ENCODE measurements around the gene NOL7.

NOL7 gene

DNA sequence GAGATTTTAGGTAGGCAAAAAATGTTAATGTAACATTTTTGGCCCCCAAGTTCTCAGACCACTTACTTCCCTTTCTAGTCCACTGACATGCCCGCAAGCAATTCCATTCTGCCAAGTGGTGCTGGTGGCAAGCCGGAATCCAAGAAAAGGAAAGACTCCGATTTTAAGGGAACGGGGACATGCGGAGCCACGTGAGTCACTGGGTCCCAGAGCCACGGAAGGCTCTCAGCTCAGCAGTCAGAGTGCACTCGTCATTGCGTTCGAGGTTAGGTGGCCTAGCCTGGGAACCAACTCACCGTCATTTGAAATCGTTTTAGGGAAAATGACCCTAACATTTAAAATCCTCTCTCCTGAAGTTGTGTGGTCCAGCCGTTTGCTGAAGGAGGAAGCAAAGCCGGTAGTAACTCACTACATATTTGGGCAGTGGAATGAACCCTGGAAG lies 41.4 kb upstream of the NOL7 start:
- H3K4me3 ChIP-seq (replicated peaks; ENCODE audit: low read depth, low read length), result peak overlapping the region; percentile 78
- no peak for DNase-seq (ENCODE audit: extremely low read depth, low read depth)
- TF ChIP-seq, protein P1, sequence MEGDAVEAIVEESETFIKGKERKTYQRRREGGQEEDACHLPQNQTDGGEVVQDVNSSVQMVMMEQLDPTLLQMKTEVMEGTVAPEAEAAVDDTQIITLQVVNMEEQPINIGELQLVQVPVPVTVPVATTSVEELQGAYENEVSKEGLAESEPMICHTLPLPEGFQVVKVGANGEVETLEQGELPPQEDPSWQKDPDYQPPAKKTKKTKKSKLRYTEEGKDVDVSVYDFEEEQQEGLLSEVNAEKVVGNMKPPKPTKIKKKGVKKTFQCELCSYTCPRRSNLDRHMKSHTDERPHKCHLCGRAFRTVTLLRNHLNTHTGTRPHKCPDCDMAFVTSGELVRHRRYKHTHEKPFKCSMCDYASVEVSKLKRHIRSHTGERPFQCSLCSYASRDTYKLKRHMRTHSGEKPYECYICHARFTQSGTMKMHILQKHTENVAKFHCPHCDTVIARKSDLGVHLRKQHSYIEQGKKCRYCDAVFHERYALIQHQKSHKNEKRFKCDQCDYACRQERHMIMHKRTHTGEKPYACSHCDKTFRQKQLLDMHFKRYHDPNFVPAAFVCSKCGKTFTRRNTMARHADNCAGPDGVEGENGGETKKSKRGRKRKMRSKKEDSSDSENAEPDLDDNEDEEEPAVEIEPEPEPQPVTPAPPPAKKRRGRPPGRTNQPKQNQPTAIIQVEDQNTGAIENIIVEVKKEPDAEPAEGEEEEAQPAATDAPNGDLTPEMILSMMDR (IDR thresholded peaks at IDR 0.05; ENCODE audit: low read depth, low read length, missing control alignments), result no peak

DNA sequence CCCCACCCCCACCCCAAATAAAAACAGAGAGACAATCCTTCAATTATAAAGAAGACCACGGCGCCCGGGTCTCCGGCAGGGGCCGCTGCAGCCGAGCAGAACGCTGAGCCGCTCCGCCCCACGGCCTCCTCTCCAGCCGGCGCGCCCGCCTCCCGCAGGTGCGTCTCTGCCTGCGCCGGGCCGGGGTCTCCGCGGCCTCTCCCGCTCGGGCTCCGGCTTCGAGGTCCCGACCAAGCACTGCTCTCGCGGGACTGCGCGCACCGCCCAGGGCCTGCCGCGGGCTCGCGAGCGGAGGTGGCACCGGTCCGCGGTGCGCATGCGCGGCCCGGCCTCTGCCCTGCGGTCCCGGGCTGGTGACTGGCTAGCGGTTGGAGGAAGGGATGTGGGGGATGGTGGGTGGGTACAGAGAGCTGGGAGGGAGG lies 41.0 kb upstream of the NOL7 start:
- peak overlapping the region; percentile 78 for H3K4me3 ChIP-seq (replicated peaks; ENCODE audit: low read depth, low read length)
- peak; percentile 75 for DNase-seq (ENCODE audit: extremely low read depth, low read depth)

DNA sequence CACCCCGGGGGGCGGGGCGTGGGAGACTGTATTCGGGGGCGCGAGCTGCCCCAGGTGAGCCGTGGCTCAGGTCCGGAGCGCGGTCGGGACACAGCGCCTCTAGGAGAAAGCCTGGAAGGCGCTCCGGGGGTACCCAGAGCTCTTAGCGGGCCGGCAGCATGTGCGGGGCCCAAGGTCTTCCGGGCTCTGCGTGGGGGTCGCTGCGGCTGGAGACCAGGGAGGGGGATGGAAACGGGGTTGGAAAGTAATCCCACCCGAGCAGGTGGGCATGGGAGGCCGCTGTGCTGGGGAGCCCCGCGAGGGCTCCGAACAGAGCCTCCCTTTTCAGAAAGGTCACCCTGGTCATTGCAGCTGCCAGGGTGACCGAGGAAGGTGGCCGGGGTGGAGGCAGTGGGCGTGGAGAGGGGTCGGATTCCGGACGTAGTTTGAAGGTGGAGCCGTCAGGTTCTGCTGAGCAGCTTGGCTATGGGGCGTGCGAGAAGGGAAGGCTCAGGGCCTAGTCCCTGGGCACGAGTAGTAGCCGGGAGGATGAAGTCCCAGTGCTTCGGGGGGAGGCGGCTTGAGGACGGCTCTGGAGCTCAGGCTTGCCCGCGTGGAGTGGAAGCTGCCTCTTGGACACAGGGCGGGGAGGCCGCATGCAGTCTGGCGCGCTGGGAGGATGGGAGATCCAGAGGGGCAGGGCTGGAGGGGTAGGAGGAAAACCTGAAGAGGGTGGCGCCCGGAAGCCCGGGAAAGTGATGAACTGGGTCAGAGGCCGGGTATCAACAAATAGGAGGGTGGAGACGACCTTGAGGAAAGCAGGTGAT lies 40.4 kb upstream of the NOL7 start, which contains the start of gene SIRT5:
SIRT5 (plus strand) TSS at position 31 of the 806 bp plus-strand sequence. CDS start 9,510 bp downstream, outside the sequence.
- DNase-seq (ENCODE audit: extremely low read depth, low read depth), result peak; percentile 52
- TF ChIP-seq, protein P1 (IDR thresholded peaks at IDR 0.05; ENCODE audit: low read depth, low read length, missing control alignments), result no peak
- H3K4me3 ChIP-seq (replicated peaks; ENCODE audit: low read depth, low read length), result peak within 1 kb of the TSS; percentile 78

More for the DNA sequence above, 41.0 kb upstream of the NOL7 start:
- TF ChIP-seq, protein P1 (IDR thresholded peaks at IDR 0.05; ENCODE audit: low read depth, low read length, missing control alignments), result peak; percentile 31

DNA sequence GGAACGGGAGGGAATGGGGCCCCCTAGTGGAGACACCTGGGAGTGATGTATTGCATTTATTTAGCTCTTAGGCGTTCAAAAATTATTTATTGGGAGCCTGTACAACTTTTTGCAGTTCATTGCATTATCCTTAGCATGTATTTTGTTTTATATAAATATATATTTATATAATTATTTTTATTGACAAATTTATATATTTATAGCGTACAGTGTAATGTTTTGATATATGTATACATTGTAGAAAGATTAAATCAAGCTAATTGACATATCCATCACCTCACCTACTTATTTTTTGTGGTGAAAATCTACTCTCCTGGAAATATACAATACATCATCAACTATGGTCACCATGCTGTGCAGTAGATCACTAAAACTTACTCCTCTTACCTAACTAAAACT lies 39.8 kb upstream of the NOL7 start:
- DNase-seq (ENCODE audit: extremely low read depth, low read depth), result no peak
- TF ChIP-seq, protein P1 (IDR thresholded peaks at IDR 0.05; ENCODE audit: low read depth, low read length, missing control alignments), result peak; percentile 66
- H3K4me3 ChIP-seq (replicated peaks; ENCODE audit: low read depth, low read length), result peak overlapping the region; percentile 78

DNA sequence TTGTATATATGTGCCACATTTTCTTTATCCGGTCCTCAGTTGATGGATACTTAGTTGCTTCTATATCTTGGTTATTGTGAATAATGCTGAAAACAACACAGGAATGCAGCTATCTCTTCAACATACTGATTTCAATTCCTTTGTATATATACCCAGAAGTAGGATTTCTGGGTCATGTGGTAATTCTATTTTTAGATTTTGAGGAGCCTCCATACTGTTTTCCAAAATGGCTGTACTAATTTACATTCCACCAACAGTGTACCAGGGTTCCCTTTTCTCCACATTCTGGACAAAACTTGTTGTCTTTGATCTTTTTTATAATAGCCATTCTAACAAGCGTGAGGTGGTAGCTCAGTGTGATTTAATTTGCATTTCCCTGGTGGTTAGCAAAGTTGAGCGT lies 39.1 kb upstream of the NOL7 start:
- no peak for DNase-seq (ENCODE audit: extremely low read depth, low read depth)
- no peak overlapping the region for H3K4me3 ChIP-seq (replicated peaks; ENCODE audit: low read depth, low read length)
- TF ChIP-seq, protein P1 (IDR thresholded peaks at IDR 0.05; ENCODE audit: low read depth, low read length, missing control alignments), result no peak

DNA sequence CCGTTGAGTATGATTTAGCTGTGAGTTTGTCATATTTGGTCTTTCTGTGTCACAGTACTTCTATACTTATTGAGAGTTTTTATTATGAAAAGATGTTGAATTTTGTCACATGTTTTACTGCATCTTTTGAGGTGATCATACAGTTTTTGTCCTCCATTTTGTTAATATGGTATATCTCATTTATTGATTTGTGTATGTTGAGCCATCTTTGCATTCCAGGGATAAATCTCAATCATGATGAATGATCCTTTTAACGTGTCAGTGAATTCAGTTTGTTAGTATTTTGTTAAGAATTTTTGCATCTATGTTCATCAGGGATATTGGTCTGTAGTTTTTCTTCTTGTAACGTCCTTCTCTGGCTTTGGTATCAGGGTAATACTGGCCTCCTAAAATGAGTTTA lies 37.2 kb upstream of the NOL7 start:
- no peak for DNase-seq (ENCODE audit: extremely low read depth, low read depth)
- TF ChIP-seq, protein P1 (IDR thresholded peaks at IDR 0.05; ENCODE audit: low read depth, low read length, missing control alignments), result no peak
- no peak overlapping the region for H3K4me3 ChIP-seq (replicated peaks; ENCODE audit: low read depth, low read length)
